ENCODE data around the gene LIMS1. TPM values are rescaled to one million over a fixed set of nuclear protein-coding genes. Genes with fewer than 3 reads are reported as not detected.

The LIMS1 gene
- total and polyA plus RNA-seq, 2 of the 13 experiments (the other 11 are each of a cell fraction or from before 2014, with no cell fraction given), result 38.3 to 49.6 TPM

DNA sequence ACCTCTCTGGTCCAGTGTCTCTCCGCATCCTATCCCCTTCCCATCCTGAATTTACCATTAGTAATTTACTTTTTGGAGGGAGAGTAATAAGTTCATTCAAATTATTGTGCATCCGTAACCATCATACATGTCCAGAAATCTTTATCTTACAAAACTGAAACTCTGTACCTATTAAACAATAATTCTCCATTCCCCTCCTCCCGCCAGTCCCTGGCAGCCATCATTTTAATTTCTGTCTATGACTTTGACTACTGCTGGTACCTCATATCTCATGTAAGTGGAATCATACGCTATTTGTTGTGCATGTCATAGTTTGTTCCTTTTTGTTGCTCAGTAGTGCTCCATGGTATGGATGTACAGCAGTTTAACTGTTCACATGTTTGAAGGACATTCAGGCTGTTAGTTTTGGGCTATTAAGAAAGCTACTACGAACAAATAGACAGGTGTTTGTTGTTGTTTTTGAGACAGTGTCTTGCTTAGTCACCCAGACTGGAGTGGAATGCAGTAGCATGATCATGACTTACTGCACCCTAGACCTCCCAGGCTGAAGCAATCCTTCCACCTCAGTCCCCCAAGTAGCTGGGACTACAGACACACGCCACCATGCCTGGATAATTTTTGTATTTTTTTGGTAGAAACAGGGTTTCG lies 2.0 kb downstream of the LIMS1 start (continued):
- TF ChIP-seq, protein P1, sequence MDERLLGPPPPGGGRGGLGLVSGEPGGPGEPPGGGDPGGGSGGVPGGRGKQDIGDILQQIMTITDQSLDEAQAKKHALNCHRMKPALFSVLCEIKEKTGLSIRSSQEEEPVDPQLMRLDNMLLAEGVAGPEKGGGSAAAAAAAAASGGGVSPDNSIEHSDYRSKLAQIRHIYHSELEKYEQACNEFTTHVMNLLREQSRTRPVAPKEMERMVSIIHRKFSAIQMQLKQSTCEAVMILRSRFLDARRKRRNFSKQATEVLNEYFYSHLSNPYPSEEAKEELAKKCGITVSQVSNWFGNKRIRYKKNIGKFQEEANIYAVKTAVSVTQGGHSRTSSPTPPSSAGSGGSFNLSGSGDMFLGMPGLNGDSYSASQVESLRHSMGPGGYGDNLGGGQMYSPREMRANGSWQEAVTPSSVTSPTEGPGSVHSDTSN (CRISPR knock-in tag; IDR thresholded peaks at IDR 0.05), result no peak
- TF ChIP-seq FOSL1 (CRISPR knock-in tag; IDR thresholded peaks at IDR 0.05; ENCODE audit: borderline replicate concordance) (no peak), ZNF441 (CRISPR knock-in tag; IDR thresholded peaks at IDR 0.05; ENCODE audit: borderline replicate concordance) (no peak), ZMYM4 (CRISPR knock-in tag; IDR thresholded peaks at IDR 0.05) (no peak), ZNF383 (CRISPR knock-in tag; IDR thresholded peaks at IDR 0.05; ENCODE audit: borderline replicate concordance) (no peak)

DNA sequence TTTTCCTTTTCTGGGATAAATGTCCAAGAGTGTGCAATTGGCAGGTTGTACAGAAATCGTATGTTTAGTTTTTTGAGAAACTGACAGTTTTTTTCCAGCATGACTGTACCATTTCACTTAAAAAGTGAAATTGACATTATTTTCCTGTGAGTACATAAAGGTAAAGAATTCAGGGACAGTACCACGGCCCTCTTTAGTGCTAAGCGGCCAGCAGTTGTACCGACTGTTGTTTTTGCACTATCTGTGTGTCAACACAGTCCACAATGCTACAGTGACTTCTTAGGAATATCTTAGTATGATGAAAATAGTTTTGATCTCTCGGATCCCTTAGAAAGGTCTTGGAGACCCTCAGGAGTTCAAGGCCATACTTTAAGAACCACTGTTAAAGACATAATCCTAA lies 2.6 kb downstream of the LIMS1 start:
- BruUV-seq (replicated peaks), result no TSS peak
- FAIRE-seq (no peak), DNase-seq (ENCODE audit: low spot score) (no peak), ATAC-seq (no peak)
- H3K9ac ChIP-seq (ENCODE audit: insufficient read depth, low read depth, low read length), result peak overlapping the region; percentile 92
- in situ Hi-C loops (cut with HindIII; ENCODE audit: extremely low pct_ligation_motif_present, low pct_unique_long_range_greater_than_20kb) (no loop called here), intact Hi-C loops (cut with micrococcal nuclease; ENCODE audit: unreplicated experiment) (no loop called here)
- peaks cover 71% of the 10 kb centered on the region for H3K79me2 ChIP-seq (ENCODE audit: insufficient read depth, low read length)
- H3K4me2 ChIP-seq (ENCODE audit: low read depth, low read length), result peak overlapping the region; percentile 87
- peaks cover 41% of the 10 kb centered on the region for H4K20me1 ChIP-seq (ENCODE audit: insufficient read depth, low read length)
- H3K36me3 ChIP-seq (replicated peaks in 1 of 2; ENCODE audit: control insufficient read depth in 1 of 2, insufficient read depth in 2 of 2, low read length in 2 of 2), result no peaks in the 10 kb centered on the region
- 37% methylated on average over 5 of the region's 5 CpGs for WGBS (ENCODE audit: low lambda C conversion rate)
- ChIA-PET POLR2A (interaction anchor here (1.3 to 2.1 kb wide), 2 partner anchors 89 to 100 kb away, joined by 5 to 7 read pairs; partner anchors contain the start of gene GCC2), CTCF (ENCODE audit: low intra/inter-chr PET ratio, low total read pairs) (no interaction called here)
- TF ChIP-seq BCL6 (CRISPR knock-in tag; IDR thresholded peaks at IDR 0.05) (0 out of 2 replicates have a peak, but pooled peaks have one; percentile 6), HMG20A (CRISPR knock-in tag; IDR thresholded peaks at IDR 0.05; ENCODE audit: borderline replicate concordance) (no peak), KMT2B (CRISPR knock-in tag; IDR thresholded peaks at IDR 0.05) (0 out of 2 replicates have a peak, but pooled peaks have one; percentile 35), MEF2D (CRISPR knock-in tag; IDR thresholded peaks at IDR 0.05) (0 out of 2 replicates have a peak, but pooled peaks have one; percentile 14), STAG1 (CRISPR knock-in tag; IDR thresholded peaks at IDR 0.05) (no peak), ONECUT2 (CRISPR knock-in tag; IDR thresholded peaks at IDR 0.05) (no peak), SNRNP70 (IDR thresholded peaks at IDR 0.05; ENCODE audit: low read depth, low read length) (no peak), JUN (CRISPR knock-in tag; IDR thresholded peaks at IDR 0.05) (0 out of 2 replicates have a peak, but pooled peaks have one; percentile 5)
- TF ChIP-seq, protein P2, sequence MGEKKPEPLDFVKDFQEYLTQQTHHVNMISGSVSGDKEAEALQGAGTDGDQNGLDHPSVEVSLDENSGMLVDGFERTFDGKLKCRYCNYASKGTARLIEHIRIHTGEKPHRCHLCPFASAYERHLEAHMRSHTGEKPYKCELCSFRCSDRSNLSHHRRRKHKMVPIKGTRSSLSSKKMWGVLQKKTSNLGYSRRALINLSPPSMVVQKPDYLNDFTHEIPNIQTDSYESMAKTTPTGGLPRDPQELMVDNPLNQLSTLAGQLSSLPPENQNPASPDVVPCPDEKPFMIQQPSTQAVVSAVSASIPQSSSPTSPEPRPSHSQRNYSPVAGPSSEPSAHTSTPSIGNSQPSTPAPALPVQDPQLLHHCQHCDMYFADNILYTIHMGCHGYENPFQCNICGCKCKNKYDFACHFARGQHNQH (CRISPR knock-in tag; IDR thresholded peaks at IDR 0.05), result peak; percentile 24; the same call in 1 of the 2 replicates
- TF ChIP-seq, protein P3, sequence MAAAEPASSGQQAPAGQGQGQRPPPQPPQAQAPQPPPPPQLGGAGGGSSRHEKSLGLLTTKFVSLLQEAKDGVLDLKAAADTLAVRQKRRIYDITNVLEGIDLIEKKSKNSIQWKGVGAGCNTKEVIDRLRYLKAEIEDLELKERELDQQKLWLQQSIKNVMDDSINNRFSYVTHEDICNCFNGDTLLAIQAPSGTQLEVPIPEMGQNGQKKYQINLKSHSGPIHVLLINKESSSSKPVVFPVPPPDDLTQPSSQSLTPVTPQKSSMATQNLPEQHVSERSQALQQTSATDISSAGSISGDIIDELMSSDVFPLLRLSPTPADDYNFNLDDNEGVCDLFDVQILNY (CRISPR knock-in tag; conservative IDR thresholded peaks at IDR 0.05), result no peak
- H3K4me3 ChIP-seq (replicated peaks in 1 of 3; ENCODE audit: insufficient read depth in 1 of 3, low read depth in 2 of 3, low read length in 3 of 3), result peak overlapping the region; percentile 65 to 87 (median 77); a peak in 5 of 6 replicates
- H3K27me3 ChIP-seq (ENCODE audit: control insufficient read depth in 1 of 2, insufficient read depth in 2 of 2, low read length in 2 of 2), result no peaks in the 10 kb centered on the region; a peak in 1 of 5 replicates
- no peak overlapping the region for H2AFZ ChIP-seq (ENCODE audit: low read length)
- H3K4me1 ChIP-seq (ENCODE audit: insufficient read depth, low read length), result peaks cover 75% of the 10 kb centered on the region
- no peaks in the 10 kb centered on the region for H3K9me3 ChIP-seq (ENCODE audit: low read length)
- peak overlapping the region; percentile 60 for H3K27ac ChIP-seq (ENCODE audit: extremely low read length, insufficient read depth, low read length)
